ENCODE measurements around the gene ITPR1. TPM values are rescaled to one million over a fixed set of nuclear protein-coding genes. Genes with fewer than 3 reads are reported as not detected.

ITPR1 gene
- total and polyA plus RNA-seq, 2 experiments from 2014 or later: 6.8 to 21.0 TPM

DNA sequence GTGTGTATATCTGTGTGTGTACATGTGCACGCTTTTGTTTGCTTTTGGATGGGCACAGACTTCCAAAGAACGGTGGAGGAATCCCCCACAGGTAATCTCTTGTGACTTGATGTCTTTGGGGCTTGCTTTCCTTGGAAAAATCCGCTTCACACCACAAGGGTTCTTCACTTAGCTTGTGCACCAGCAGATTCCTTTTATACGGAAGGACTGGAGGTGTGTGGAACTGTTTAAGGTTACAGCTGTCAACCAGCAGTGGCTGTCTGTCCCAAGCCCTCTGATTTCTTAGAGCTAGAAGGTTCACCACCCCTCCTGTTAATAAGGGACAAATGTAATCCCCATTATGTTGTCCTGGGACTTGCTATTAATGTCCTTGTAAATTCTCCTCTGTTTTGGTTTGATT lies 193.5 kb downstream of the ITPR1 start (continued):
- TF ChIP-seq CTCF (conservative IDR thresholded peaks at IDR 0.05; ENCODE audit: low read depth in 2 of 2) (no peak), NANOG (IDR thresholded peaks at IDR 0.05; ENCODE audit: borderline replicate concordance) (no peak), REST (IDR thresholded peaks at IDR 0.05; ENCODE audit: unreplicated experiment) (no peak), CREB1 (CRISPR knock-in tag; IDR thresholded peaks at IDR 0.05; ENCODE audit: low read depth) (no peak), JUNB (IDR thresholded peaks at IDR 0.05; ENCODE audit: unreplicated experiment) (no peak), EZH2 (IDR thresholded peaks at IDR 0.05; ENCODE audit: low read depth, unreplicated experiment) (no peak), ZNF114 (CRISPR knock-in tag; IDR thresholded peaks at IDR 0.05) (no peak)
- TF ChIP-seq, protein P1, sequence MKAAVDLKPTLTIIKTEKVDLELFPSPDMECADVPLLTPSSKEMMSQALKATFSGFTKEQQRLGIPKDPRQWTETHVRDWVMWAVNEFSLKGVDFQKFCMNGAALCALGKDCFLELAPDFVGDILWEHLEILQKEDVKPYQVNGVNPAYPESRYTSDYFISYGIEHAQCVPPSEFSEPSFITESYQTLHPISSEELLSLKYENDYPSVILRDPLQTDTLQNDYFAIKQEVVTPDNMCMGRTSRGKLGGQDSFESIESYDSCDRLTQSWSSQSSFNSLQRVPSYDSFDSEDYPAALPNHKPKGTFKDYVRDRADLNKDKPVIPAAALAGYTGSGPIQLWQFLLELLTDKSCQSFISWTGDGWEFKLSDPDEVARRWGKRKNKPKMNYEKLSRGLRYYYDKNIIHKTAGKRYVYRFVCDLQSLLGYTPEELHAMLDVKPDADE (IDR thresholded peaks at IDR 0.05): no peak

DNA sequence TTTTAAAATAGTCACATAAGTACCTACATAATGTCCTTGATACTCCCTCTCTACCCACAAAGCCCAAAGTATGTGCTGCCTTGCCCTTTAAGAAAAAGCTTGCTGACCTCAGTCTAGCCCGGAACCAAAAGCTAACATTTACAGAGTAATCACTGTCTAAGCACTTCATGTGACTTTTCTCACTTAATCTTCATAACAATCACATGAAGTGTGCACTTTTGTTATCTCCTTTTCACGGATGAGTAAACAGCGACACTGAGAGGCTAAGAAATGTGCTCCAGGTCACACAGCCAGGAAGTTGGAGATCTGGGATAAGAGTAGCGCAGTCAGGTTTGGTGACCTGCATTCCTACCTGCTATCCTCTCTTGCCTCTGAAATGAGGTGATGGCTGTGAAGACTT lies 194.0 kb downstream of the ITPR1 start:
- Histone ChIP-seq H3K36me3 (ENCODE audit: insufficient read depth) (no peaks in the 10 kb centered on the region), H3K27me3 (ENCODE audit: insufficient read depth) (no peaks in the 10 kb centered on the region), H3K4me1 (ENCODE audit: insufficient read depth) (no peaks in the 10 kb centered on the region), H3K27ac (ENCODE audit: low read depth) (no peak overlapping the region), H3K79me2 (replicated peaks; ENCODE audit: insufficient read depth) (no peaks in the 10 kb centered on the region), H3K9me2 (ENCODE audit: insufficient read depth) (peaks cover 3% of the 10 kb centered on the region; the same call in 1 of the 2 replicates), H3K4me3 (no peak overlapping the region), H4K20me1 (replicated peaks; ENCODE audit: insufficient read depth) (no peaks in the 10 kb centered on the region), H3F3A (replicated peaks; ENCODE audit: low read depth) (no peaks in the 10 kb centered on the region), H3K4me2 (no peak overlapping the region), H2AFZ (no peak overlapping the region)
- Mint-ChIP-seq H3K9me3 (peaks cover 5% of the 10 kb centered on the region; the same call in 1 of the 3 replicates), H3K4me3 (no peak overlapping the region), H3K4me1 (no peaks in the 10 kb centered on the region; the same call in 2 of the 3 replicates), H3K27ac (no peak overlapping the region), H3K27me3 (ENCODE audit: insufficient read depth, low read depth, poor library complexity) (no peaks in the 10 kb centered on the region), H3K36me3 (ENCODE audit: low read depth) (peaks cover 13% of the 10 kb centered on the region; the same call in 2 of the 3 replicates)
- ATAC-seq: no peak
- no peak for DNase-seq (ENCODE audit: low spot score)
- TF ChIP-seq NANOG (IDR thresholded peaks at IDR 0.05; ENCODE audit: borderline replicate concordance) (no peak), JUNB (IDR thresholded peaks at IDR 0.05; ENCODE audit: unreplicated experiment) (no peak), CREB1 (CRISPR knock-in tag; IDR thresholded peaks at IDR 0.05; ENCODE audit: low read depth) (no peak), ZNF331 (CRISPR knock-in tag; IDR thresholded peaks at IDR 0.05; ENCODE audit: low read depth) (no peak), POLR2AphosphoS5 (IDR thresholded peaks at IDR 0.05; ENCODE audit: low read depth) (no peak), STAT1 (IDR thresholded peaks at IDR 0.05; ENCODE audit: unreplicated experiment) (no peak), CTCF (conservative IDR thresholded peaks at IDR 0.05; ENCODE audit: low read depth in 2 of 2) (no peak), ZNF114 (CRISPR knock-in tag; IDR thresholded peaks at IDR 0.05) (no peak)

All from GM23338 (cell line).